ENCODE measurements around the gene LYSET. TPM values are rescaled to one million over a fixed set of nuclear protein-coding genes. Genes with fewer than 3 reads are reported as not detected.
"Not testable (repeated sequence)": the region's sequence is repeated elsewhere in the genome, so short reads cannot be mapped to it uniquely, and the experiment has no call there.

The LYSET gene
- total RNA-seq, 1 experiment from 2014 or later = 11.6 TPM

DNA sequence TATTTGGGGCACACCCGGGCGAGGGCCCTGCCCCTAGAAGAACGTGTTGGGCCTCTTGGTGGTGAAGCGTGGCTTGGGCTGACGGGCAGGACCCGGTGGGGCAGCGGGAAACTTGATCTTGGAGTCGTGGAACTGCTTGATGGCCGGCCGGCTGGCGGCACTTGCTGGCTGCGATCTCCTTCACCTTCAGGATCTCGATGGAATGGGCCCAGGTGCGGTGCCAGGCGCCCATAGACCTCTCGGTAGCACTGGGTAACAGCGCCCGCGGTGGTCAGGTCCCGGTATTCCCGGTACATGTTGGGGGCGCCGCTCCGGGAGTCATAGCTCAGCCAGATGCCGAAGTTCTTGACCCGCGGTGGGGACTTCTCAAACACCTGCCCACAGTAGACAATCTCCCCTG lies 38.4 kb downstream of the LYSET start:
- no peak for DNase-seq (ENCODE audit: low read depth)

DNA sequence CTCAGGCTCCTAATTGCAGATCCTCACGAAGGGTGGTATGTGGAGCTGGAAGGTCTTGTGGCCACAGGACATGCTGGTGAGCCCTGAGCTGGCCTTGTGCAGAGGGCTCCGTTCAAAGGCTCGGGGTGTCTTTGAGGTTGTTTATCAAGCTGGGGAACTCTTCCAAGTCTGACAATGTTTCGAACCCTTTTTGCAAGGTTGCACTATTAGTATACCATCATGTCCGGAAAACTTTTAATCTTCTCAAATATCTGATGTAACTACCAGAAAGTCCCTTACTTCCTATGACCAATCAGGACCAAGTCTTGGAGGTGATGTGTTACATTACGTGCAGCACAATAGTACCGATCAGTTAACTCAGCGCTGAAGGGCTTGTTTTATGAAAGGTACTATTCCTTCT lies 43.4 kb downstream of the LYSET start:
- no peak for DNase-seq (ENCODE audit: low read depth)

DNA sequence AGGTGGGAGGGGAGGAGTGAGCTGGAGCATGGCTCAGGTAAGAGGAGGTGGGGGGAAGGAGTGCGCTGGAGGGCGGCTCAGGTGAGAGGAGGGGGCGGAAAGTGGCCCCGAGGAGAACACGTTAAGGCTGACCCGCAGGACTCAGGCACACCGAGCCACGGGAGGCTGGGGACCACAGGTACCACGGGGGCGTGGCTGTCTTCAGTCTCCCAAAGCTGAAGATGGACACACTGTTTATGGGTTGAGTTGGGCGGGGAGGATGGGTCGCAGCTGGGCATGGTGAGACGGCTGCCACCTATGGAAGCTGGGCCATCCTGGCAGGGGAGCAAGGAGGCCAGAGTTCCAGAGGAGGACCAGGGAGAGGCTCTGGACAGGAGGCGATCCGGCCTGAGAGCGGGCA lies 45.4 kb downstream of the LYSET start:
- no peak for DNase-seq (ENCODE audit: low read depth)

DNA sequence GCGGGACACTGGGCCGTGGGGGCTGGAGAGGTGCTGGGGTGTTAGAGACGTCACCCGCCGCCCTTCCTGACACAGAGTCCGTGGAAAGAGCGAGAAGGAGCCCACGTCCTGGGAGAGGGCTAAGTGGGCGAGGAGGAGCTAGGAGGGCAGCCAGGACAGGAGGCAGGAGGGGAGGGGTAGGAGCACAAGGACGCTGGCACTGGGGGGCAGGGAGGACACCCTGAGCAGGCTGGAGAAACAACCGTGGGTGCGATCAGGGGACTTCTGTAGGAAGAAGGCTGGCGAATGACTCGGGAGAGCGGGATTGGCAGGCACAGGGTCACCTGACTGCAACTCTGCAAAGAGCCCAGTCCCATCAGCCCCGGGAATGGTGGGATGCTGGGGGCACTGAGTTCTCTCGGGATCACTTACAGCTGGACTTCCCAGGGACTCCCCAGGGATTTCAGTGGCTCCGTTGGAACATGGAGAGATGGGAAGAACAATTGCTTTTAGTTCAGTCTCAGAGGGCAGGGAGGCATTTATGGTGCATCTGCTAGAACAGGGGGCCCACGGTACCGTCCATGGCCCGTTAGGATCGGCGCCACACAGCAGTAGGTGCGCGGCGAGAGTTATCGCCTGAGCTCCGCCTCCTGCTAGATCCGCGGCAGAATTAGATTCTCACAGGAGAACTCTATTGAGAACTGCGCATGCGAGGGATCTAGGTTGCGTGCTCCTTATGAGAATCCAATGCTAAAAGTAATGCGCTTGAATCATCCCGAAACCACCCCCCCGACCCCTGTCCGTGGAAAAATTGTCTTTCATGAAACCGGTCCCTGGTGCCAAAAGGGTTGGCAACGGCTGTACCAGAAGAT lies 46.2 kb downstream of the LYSET start:
- DNase-seq (ENCODE audit: low read depth) = peak; percentile 40

DNA sequence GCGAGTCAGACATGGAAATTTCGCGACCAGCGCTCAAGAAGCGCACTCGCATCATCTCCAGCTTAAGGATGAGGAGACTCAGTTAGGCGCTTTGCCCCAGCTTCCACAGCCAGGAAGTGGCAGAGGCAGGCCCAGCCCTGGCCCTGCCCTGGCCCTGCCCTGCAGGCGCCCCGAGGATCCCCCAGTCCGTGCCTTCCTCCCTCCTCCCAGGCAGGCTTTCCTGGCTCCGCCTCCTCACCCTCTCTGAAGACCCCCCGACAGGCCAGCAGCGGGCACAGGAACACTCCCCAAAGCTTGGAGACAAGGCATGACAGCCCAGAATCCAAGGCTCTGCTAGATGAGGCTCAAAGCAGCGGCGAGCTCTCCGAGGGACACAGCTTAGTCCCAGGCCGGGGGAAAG lies 47.0 kb downstream of the LYSET start:
- no peak for DNase-seq (ENCODE audit: low read depth)

DNA sequence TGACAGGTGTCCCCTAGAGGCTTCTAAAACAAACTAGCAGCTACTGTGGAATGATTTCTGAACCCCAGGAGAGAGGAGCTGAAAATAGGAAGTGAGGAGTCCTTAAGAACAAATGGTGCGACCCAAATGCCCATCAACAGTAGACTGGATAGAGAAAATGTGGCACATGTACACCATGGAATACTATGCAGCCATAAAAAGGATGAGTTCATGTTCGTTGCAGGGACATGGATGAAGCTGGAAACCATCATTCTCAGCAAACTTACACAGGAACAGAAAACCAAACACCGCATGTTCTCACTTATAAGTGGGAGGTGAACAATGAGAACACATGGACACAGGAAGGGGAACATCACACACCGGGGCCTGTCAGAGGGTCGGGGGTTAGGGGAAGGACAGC lies 48.0 kb downstream of the LYSET start:
- not testable (repeated sequence) for DNase-seq (ENCODE audit: low read depth)

DNA sequence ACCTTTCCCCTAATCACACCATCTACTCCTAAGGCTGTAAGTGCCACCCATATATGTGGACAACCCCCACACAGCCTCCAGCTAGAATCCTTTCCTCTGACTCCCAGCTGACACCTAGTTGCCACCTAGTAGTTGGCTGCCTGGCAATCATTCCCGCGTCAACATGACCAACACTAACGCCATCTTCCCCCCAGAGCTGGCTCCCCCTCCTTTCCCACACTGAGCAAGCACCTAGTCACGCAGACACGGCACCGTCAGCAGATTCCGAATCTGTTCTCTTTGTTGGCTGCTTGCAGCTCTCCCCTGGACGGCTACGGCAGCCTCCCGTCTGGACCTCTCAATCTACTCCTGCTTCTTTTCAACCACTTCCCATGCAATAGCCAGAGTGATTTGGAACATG lies 49.7 kb downstream of the LYSET start:
- peak; percentile 86 for DNase-seq (ENCODE audit: low read depth)

Other genes with a start within 250 kb of the LYSET start
- gene ITPK1, start 69.4 kb upstream of the LYSET start, total RNA-seq (2014; rRNA removed; shearing (Covaris generic)) = 5.6 and 10.2 TPM in 2 replicates
- 9.8 and 10.9 TPM in 2 replicates for gene MOAP1, start 420 bp upstream of the LYSET start, total RNA-seq (2014; rRNA removed; shearing (Covaris generic))
- gene GON7, start 21.7 kb downstream of the LYSET start, total RNA-seq (2014; rRNA removed; shearing (Covaris generic)) = 11.4 and 23.5 TPM in 2 replicates
- 29.7 and 48.2 TPM in 2 replicates for gene UBR7, start 21.9 kb downstream of the LYSET start, total RNA-seq (2014; rRNA removed; shearing (Covaris generic))
- gene BTBD7, start 147.7 kb downstream of the LYSET start, total RNA-seq (2014; rRNA removed; shearing (Covaris generic)) = 8.2 and 9.4 TPM in 2 replicates
- not detected in 2 replicates for gene COX8C, start 161.9 kb downstream of the LYSET start, total RNA-seq (2014; rRNA removed; shearing (Covaris generic))
- not detected in 2 replicates for gene UNC79, start 245.6 kb downstream of the LYSET start, total RNA-seq (2014; rRNA removed; shearing (Covaris generic))

All from M059J (cell line).